ENCODE measurements around the gene LZTS3. TPM values are rescaled to one million over a fixed set of nuclear protein-coding genes. Genes with fewer than 3 reads are reported as not detected.

LZTS3 gene
- total RNA-seq, 1 experiment from 2014 or later, result 32.6 TPM

DNA sequence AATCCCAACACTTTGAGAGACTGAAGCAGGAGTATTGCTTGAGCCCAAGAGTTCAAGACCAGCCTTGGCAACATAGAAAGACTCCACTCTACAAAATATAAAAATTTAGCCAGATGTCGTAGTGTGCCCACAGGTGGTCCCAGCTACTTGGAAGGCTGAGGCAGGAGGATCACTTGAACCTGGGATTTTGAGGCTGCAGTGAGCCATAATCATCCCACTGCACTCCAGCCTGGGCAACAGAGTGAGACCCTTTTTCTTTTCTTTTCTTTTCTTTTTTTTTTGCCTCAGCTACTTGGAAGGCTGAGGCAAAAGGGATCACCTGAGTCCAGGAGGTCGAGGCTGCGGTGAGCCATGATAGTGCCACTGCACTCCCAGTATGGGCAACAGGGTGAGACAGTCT lies 31.6 kb downstream of the LZTS3 start (continued):
- TF ChIP-seq, protein P1, sequence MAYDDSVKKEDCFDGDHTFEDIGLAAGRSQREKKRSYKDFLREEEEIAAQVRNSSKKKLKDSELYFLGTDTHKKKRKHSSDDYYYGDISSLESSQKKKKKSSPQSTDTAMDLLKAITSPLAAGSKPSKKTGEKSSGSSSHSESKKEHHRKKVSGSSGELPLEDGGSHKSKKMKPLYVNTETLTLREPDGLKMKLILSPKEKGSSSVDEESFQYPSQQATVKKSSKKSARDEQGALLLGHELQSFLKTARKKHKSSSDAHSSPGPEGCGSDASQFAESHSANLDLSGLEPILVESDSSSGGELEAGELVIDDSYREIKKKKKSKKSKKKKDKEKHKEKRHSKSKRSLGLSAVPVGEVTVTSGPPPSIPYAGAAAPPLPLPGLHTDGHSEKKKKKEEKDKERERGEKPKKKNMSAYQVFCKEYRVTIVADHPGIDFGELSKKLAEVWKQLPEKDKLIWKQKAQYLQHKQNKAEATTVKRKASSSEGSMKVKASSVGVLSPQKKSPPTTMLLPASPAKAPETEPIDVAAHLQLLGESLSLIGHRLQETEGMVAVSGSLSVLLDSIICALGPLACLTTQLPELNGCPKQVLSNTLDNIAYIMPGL (CRISPR knock-in tag; IDR thresholded peaks at IDR 0.05), result no peak
- no peak for TF ChIP-seq FOXJ3 (CRISPR knock-in tag; IDR thresholded peaks at IDR 0.05; ENCODE audit: borderline replicate concordance)
- no peak for TF ChIP-seq NFE2L1 (CRISPR knock-in tag; IDR thresholded peaks at IDR 0.05)
- TF ChIP-seq CREM (CRISPR knock-in tag; IDR thresholded peaks at IDR 0.05), result no peak

DNA sequence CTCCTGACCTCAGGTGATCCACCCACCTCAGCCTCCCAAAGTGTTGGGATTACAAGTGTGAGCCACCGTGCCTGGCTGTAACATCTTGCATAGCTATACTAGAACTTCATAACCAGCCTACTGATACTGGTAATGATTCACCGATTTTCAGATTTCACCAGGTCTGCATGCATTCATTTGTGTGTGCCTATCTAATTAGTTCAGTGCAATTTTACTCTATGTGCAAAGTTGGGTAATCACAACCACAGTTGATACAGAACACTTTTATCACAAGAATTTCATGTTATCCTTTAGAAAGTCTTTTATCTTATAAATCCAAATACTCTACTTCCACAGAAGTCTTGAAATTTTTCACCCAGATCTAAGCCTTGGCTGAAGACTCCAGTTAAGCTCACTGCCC lies 35.9 kb downstream of the LZTS3 start:
- POLR2A ChIA-PET, result no interaction called here

DNA sequence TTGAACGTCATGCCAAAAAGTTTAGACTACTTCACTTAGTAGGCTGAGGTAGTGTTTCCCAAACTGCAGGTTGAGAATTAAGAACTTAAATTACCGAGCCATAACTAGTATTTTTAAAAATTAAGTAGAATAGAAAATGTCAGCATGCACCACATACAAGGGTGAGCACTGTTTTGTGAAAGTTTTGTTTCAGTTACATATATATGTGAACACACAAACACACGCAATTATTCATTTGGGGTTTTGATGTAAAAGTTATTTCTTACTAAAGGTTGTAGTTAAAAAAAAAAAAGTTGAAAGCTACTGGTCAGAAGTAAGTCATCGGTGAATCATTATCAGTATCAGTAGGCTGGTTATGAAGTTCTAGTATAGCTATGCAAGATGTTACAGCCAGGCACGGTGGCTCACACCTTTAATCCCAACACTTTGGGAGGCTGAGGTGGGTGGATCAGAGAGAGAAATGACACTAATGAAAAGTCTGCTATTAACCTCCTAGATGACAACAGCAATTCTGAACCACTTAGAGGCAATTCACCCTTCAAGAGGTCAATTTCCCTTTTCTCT lies 37.8 kb downstream of the LZTS3 start:
- ChIA-PET POLR2A (no interaction called here), CTCF (no interaction called here)
- no peak for ATAC-seq
- Mint-ChIP-seq H3K27ac (no peak overlapping the region), H3K9me3 (no peaks in the 10 kb centered on the region), H3K4me3 (no peak overlapping the region), H3K27me3 (ENCODE audit: low read depth) (no peaks in the 10 kb centered on the region), H3K36me3 (no peaks in the 10 kb centered on the region), H3K4me1 (no peaks in the 10 kb centered on the region)
- DNase-seq (ENCODE audit: low spot score), result no peak
- TF ChIP-seq RORB (CRISPR knock-in tag; IDR thresholded peaks at IDR 0.05) (no peak), MXD4 (CRISPR knock-in tag; IDR thresholded peaks at IDR 0.05; ENCODE audit: borderline replicate concordance) (no peak), GABPB1 (CRISPR knock-in tag; IDR thresholded peaks at IDR 0.05) (no peak)
- TF ChIP-seq, protein P2, sequence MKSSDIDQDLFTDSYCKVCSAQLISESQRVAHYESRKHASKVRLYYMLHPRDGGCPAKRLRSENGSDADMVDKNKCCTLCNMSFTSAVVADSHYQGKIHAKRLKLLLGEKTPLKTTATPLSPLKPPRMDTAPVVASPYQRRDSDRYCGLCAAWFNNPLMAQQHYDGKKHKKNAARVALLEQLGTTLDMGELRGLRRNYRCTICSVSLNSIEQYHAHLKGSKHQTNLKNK (CRISPR knock-in tag; IDR thresholded peaks at IDR 0.05), result no peak
- TF ChIP-seq, protein P3, sequence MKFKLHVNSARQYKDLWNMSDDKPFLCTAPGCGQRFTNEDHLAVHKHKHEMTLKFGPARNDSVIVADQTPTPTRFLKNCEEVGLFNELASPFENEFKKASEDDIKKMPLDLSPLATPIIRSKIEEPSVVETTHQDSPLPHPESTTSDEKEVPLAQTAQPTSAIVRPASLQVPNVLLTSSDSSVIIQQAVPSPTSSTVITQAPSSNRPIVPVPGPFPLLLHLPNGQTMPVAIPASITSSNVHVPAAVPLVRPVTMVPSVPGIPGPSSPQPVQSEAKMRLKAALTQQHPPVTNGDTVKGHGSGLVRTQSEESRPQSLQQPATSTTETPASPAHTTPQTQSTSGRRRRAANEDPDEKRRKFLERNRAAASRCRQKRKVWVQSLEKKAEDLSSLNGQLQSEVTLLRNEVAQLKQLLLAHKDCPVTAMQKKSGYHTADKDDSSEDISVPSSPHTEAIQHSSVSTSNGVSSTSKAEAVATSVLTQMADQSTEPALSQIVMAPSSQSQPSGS (CRISPR knock-in tag; IDR thresholded peaks at IDR 0.05; ENCODE audit: borderline replicate concordance, low read depth), result no peak

More for the DNA sequence above, 35.9 kb downstream of the LZTS3 start:
- H3K36me3 Mint-ChIP-seq, result no peaks in the 10 kb centered on the region
- DNase-seq (ENCODE audit: low spot score) (no peak), ATAC-seq (no peak)
- TF ChIP-seq MYBL2 (CRISPR knock-in tag; IDR thresholded peaks at IDR 0.05) (no peak), EMX1 (CRISPR knock-in tag; IDR thresholded peaks at IDR 0.05) (no peak), ZNF219 (CRISPR knock-in tag; IDR thresholded peaks at IDR 0.05; ENCODE audit: borderline replicate concordance) (no peak), ZNF138 (CRISPR knock-in tag; conservative IDR thresholded peaks at IDR 0.05) (no peak), SMAD4 (CRISPR knock-in tag; IDR thresholded peaks at IDR 0.05) (no peak), ZBTB21 (CRISPR knock-in tag; IDR thresholded peaks at IDR 0.05; ENCODE audit: borderline replicate concordance) (no peak)
- TF ChIP-seq, protein P4, sequence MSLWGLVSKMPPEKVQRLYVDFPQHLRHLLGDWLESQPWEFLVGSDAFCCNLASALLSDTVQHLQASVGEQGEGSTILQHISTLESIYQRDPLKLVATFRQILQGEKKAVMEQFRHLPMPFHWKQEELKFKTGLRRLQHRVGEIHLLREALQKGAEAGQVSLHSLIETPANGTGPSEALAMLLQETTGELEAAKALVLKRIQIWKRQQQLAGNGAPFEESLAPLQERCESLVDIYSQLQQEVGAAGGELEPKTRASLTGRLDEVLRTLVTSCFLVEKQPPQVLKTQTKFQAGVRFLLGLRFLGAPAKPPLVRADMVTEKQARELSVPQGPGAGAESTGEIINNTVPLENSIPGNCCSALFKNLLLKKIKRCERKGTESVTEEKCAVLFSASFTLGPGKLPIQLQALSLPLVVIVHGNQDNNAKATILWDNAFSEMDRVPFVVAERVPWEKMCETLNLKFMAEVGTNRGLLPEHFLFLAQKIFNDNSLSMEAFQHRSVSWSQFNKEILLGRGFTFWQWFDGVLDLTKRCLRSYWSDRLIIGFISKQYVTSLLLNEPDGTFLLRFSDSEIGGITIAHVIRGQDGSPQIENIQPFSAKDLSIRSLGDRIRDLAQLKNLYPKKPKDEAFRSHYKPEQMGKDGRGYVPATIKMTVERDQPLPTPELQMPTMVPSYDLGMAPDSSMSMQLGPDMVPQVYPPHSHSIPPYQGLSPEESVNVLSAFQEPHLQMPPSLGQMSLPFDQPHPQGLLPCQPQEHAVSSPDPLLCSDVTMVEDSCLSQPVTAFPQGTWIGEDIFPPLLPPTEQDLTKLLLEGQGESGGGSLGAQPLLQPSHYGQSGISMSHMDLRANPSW (CRISPR knock-in tag; conservative IDR thresholded peaks at IDR 0.05; ENCODE audit: low read depth), result no peak
- TF ChIP-seq, protein P5, sequence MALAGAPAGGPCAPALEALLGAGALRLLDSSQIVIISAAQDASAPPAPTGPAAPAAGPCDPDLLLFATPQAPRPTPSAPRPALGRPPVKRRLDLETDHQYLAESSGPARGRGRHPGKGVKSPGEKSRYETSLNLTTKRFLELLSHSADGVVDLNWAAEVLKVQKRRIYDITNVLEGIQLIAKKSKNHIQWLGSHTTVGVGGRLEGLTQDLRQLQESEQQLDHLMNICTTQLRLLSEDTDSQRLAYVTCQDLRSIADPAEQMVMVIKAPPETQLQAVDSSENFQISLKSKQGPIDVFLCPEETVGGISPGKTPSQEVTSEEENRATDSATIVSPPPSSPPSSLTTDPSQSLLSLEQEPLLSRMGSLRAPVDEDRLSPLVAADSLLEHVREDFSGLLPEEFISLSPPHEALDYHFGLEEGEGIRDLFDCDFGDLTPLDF (CRISPR knock-in tag; IDR thresholded peaks at IDR 0.05), result no peak
- TF ChIP-seq, protein P6, sequence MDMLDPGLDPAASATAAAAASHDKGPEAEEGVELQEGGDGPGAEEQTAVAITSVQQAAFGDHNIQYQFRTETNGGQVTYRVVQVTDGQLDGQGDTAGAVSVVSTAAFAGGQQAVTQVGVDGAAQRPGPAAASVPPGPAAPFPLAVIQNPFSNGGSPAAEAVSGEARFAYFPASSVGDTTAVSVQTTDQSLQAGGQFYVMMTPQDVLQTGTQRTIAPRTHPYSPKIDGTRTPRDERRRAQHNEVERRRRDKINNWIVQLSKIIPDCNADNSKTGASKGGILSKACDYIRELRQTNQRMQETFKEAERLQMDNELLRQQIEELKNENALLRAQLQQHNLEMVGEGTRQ (CRISPR knock-in tag; IDR thresholded peaks at IDR 0.05), result no peak
- no peaks in the 10 kb centered on the region for H3K27me3 Mint-ChIP-seq (ENCODE audit: low read depth)
- no peaks in the 10 kb centered on the region for H3K9me3 Mint-ChIP-seq
- no peak overlapping the region for H3K4me3 Mint-ChIP-seq
- CTCF ChIA-PET, result interaction anchor here (1.2 kb wide), 1 partner anchor 113 kb away, joined by 3 read pairs; no protein-coding TSS in a partner anchor
- H3K27ac Mint-ChIP-seq, result no peak overlapping the region
- H3K4me1 Mint-ChIP-seq, result no peaks in the 10 kb centered on the region

All from WTC11 (cell line).